ENCODE data around the gene PHLDB2. TPM values are rescaled to one million over a fixed set of nuclear protein-coding genes. Genes with fewer than 3 reads are reported as not detected.

The PHLDB2 gene
- total RNA-seq, 2 donors from 2014 or later: 20.2 to 48.1 TPM

- Histone ChIP-seq H3K4me1 (no peaks in the 10 kb centered on the region), H3K36me3 (peaks cover 11% of the 10 kb centered on the region), H3K4me3 (no peak overlapping the region), H3K27me3 (no peaks in the 10 kb centered on the region), H3K27ac (no peak overlapping the region), H3K9me3 (no peaks in the 10 kb centered on the region)
- DNase-seq (ENCODE audit: low spot score): no peak
- no peak for TF ChIP-seq CTCF (IDR thresholded peaks at IDR 0.05)
These were observed 127.7 kb downstream of the PHLDB2 start for GRCh38 chr3:111986800-111987199.

GRCh38 chr3:111989061-111989678 is 130.1 kb downstream of the PHLDB2 start:
- Histone ChIP-seq H3K4me1 (no peaks in the 10 kb centered on the region), H3K27ac (no peak overlapping the region), H3K36me3 (peaks cover 12% of the 10 kb centered on the region), H3K9me3 (no peaks in the 10 kb centered on the region), H3K27me3 (no peaks in the 10 kb centered on the region), H3K4me3 (no peak overlapping the region)
- peak; percentile 51 to 76 for TF ChIP-seq CTCF (IDR thresholded peaks at IDR 0.05)
- no peak for DNase-seq (ENCODE audit: low spot score)

- no peak for TF ChIP-seq CTCF (IDR thresholded peaks at IDR 0.05)
- Histone ChIP-seq H3K4me1 (no peaks in the 10 kb centered on the region), H3K36me3 (peaks cover 7% of the 10 kb centered on the region), H3K4me3 (no peak overlapping the region), H3K27me3 (no peaks in the 10 kb centered on the region), H3K27ac (no peak overlapping the region), H3K9me3 (no peaks in the 10 kb centered on the region)
- no peak for DNase-seq (ENCODE audit: low spot score)
These were observed 134.0 kb downstream of the PHLDB2 start for GRCh38 chr3:111993038-111993437.

DNA sequence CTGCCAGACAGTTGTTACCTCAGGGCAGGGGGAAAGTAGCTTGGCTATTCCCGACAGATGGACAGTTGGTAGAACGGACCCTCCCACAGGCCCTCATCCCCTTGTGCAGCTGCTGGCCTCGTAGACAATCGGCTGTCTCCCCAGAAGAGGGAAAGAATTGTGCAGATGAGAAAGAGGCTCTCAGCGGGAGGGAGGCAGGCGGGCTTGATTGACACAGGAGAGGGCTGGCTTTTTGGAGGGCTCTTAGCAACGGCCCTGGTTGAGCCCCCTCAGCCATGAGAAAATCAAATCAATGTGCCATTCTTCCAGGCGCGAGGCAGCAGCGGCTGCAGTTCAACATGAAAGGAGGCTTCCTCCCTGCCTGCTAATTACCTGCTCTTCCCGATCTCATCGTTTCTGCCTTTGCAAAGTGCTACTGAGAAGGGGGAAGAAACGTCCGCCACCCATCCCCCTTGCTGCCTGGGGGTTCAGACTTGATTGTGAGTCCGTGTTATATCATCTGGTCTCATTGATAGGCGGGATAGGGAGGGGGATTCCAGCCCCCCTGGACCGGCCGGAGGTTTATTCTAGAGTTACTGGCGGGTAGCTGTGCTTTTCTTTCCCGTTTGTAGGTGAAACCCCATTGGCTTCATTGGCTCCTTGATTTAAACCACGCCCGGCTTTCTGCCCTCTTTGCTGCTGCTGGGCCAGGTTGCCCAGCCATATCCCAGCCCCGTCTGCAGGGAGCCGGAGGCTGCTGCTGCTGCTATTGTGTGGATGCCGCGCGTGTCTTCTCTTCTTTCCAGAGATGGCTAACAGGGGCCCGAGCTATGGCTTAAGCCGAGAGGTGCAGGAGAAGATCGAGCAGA is 139.8 kb downstream of the PHLDB2 start, which contains the start of gene TAGLN3:
Gene TAGLN3, plus strand, starts transcription at position 287 of the 848 bp plus-strand sequence. Its CDS starts 501 bp downstream, at position 788.
- Histone ChIP-seq H3K4me1 (peaks cover 0 to 13% of the 10 kb centered on the region in 2 donors), H3K9me3 (no peaks in the 10 kb centered on the region), H3K4me3 (peak within 1 kb of the TSS; percentile 18 to 44), H3K36me3 (no peaks in the 10 kb centered on the region), H3K27ac (no peak within 1 kb of the TSS), H3K27me3 (no peaks in the 10 kb centered on the region)
- no peak for TF ChIP-seq CTCF (IDR thresholded peaks at IDR 0.05)
- DNase-seq (ENCODE audit: low spot score): no peak

DNA sequence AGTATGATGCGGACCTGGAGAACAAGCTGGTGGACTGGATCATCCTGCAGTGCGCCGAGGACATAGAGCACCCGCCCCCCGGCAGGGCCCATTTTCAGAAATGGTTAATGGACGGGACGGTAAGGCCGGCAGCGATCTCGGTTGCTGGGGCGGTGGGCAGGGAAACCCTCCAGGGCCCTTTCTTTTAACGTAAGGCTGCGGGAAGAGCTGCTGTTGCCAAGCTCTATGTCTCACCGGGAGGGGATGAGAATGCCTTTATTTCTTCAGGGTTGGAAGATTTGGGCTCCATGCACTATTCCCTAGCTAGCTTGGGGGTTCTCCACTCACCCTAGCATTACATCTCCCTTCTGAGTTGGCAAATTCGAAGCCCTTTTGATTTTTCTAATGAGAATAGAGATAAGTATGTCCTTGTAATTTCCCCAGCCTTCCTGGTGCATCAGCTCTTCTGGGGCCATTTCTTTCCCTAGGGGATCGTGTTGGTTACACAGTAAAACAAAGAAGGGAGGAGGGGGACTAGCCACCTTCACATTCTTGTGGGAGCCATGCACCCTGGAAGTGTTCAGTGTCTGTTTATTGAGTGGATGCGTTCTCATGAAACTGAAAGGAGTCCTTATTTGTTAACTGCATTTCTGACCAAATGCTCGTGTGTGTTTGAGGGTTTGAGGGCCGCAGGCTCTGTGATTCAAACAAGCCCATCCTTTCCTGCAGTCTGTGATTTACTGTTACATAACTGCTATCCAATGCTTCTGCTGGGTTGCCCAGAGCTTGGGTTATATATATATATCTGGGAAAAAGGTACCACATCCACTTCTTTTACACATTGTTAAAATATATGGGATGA is 140.6 kb downstream of the PHLDB2 start:
- TF ChIP-seq CTCF (IDR thresholded peaks at IDR 0.05): no peak
- Histone ChIP-seq H3K27me3 (no peaks in the 10 kb centered on the region), H3K9me3 (no peaks in the 10 kb centered on the region), H3K27ac (no peak overlapping the region), H3K4me1 (peaks cover 0 to 13% of the 10 kb centered on the region in 2 donors), H3K36me3 (no peaks in the 10 kb centered on the region), H3K4me3 (peak overlapping the region; percentile 18 to 44)
- no peak for DNase-seq (ENCODE audit: low spot score)
